Brain pericyte (primary cell): Measurements from ENCODE around the gene MATR3.
A peak's percentile ranks its signal among the peaks of the same experiment; 100 is the strongest.

Experiments used
- DNase-seq: peaks from one replicate; pipeline ENCODE4 v3.0.0-alpha.2; 2012; ENCODE audit warnings: low read depth, low spot score

MATR3 gene

GRCh38 chr5:139272471-139273321, 20.8 kb upstream of the MATR3 start:
- no peak for DNase-seq

- no peak for DNase-seq
Measured at GRCh38 chr5:139273322-139273571, 20.3 kb upstream of the MATR3 start.

- peak; percentile 36 for DNase-seq
Measured at GRCh38 chr5:139273572-139274289, 19.8 kb upstream of the MATR3 start.

GRCh38 chr5:139275536-139275935, 18.0 kb upstream of the MATR3 start:
- DNase-seq: no peak

- DNase-seq: no peak
Measured at GRCh38 chr5:139275956-139276355, 17.6 kb upstream of the MATR3 start.

- DNase-seq: no peak
Measured at GRCh38 chr5:139276426-139276825, 17.1 kb upstream of the MATR3 start.

GRCh38 chr5:139277171-139277570, 16.4 kb upstream of the MATR3 start:
- no peak for DNase-seq

GRCh38 chr5:139278540-139279274, 14.8 kb upstream of the MATR3 start:
- no peak for DNase-seq

GRCh38 chr5:139282197-139282557, 11.4 kb upstream of the MATR3 start:
- no peak for DNase-seq

- DNase-seq: no peak
Measured at GRCh38 chr5:139283252-139284166, 10.0 kb upstream of the MATR3 start.

GRCh38 chr5:139284295-139284694, 9.2 kb upstream of the MATR3 start:
- no peak for DNase-seq

GRCh38 chr5:139285651-139286392, 7.7 kb upstream of the MATR3 start:
- no peak for DNase-seq

- no peak for DNase-seq
Measured at GRCh38 chr5:139287890-139288635, 5.5 kb upstream of the MATR3 start.

- DNase-seq: no peak
Measured at GRCh38 chr5:139291051-139291450, 2.5 kb upstream of the MATR3 start.

GRCh38 chr5:139293202-139293506, 386 bp upstream of the MATR3 start:
- no peak for DNase-seq

- peak; percentile 51 for DNase-seq
Measured at GRCh38 chr5:139294374-139295165, 1.0 kb downstream of the MATR3 start.

GRCh38 chr5:139295346-139296057, 2.0 kb downstream of the MATR3 start:
- no peak for DNase-seq

- DNase-seq: no peak
Measured at GRCh38 chr5:139296198-139296597, 2.7 kb downstream of the MATR3 start.

- DNase-seq: no peak
Measured at GRCh38 chr5:139296862-139297326, 3.4 kb downstream of the MATR3 start.
